Anterior cingulate cortex (tissue), 58 donors: Measurements from ENCODE around the gene SNX18.
"Not testable (repeated sequence)": the region's sequence is repeated elsewhere in the genome, so short reads cannot be mapped to it uniquely, and the experiment has no call there.

ENCODE experiments used
- DNase-seq, 58 donors: peaks; one replicate each; lab custom pipeline; 2025; lab: John Stamatoyannopoulos, UW

SNX18 gene

GRCh38 chr5:54518818-54519508 lies 1.4 kb downstream of the SNX18 start:
- peak in 1 of 58 donors; percentile 29 for DNase-seq

GRCh38 chr5:54519509-54519876 lies 1.9 kb downstream of the SNX18 start:
- no peak for DNase-seq

GRCh38 chr5:54520438-54520846 lies 2.9 kb downstream of the SNX18 start:
- peak in 21 of 58 donors; percentile 16 to 75 (median 36) for DNase-seq

GRCh38 chr5:54520940-54521339 lies 3.4 kb downstream of the SNX18 start:
- peak in 1 of 58 donors; percentile 41 for DNase-seq

- DNase-seq, result no peak
Measured at GRCh38 chr5:54521856-54522479, 4.4 kb downstream of the SNX18 start.

GRCh38 chr5:54523534-54523933 lies 6.0 kb downstream of the SNX18 start:
- no peak for DNase-seq

- no peak for DNase-seq
Measured at GRCh38 chr5:54524082-54524481, 6.5 kb downstream of the SNX18 start.

- peak in 5 of 58 donors; percentile 13 to 25 (median 20) for DNase-seq
Measured at GRCh38 chr5:54524704-54525103, 7.1 kb downstream of the SNX18 start.

- no peak for DNase-seq
Measured at GRCh38 chr5:54525261-54525660, 7.7 kb downstream of the SNX18 start.

GRCh38 chr5:54525692-54526091 lies 8.1 kb downstream of the SNX18 start:
- DNase-seq, result no peak

- DNase-seq, result no peak
Measured at GRCh38 chr5:54526604-54527288, 9.2 kb downstream of the SNX18 start.

GRCh38 chr5:54528633-54529209 lies 11.2 kb downstream of the SNX18 start:
- peak in 1 of 58 donors; percentile 14 for DNase-seq

- no peak for DNase-seq
Measured at GRCh38 chr5:54529565-54529964, 12.0 kb downstream of the SNX18 start.

- DNase-seq, result no peak
Measured at GRCh38 chr5:54531546-54531945, 14.0 kb downstream of the SNX18 start.

- DNase-seq, result peak in 16 of 58 donors; percentile 19 to 64 (median 40)
Measured at GRCh38 chr5:54533541-54534190, 16.1 kb downstream of the SNX18 start.

- peak in 2 of 58 donors; percentile 13 to 35 for DNase-seq
Measured at GRCh38 chr5:54534191-54535004, 16.8 kb downstream of the SNX18 start.

GRCh38 chr5:54535149-54535844 lies 17.7 kb downstream of the SNX18 start:
- DNase-seq, result no peak

GRCh38 chr5:54536375-54536774 lies 18.8 kb downstream of the SNX18 start:
- not testable (repeated sequence) for DNase-seq

GRCh38 chr5:54536861-54537260 lies 19.3 kb downstream of the SNX18 start:
- DNase-seq, result not testable (repeated sequence)
